GM23338 (cell line): ENCODE data around the gene FRA10AC1. TPM values are rescaled to one million over a fixed set of nuclear protein-coding genes. Genes with fewer than 3 reads are reported as not detected.

Experiments
- ATAC-seq: fragments of 200-7000 bp; cut with Tn5 transposase; 3 replicates; pipeline ENCODE4 v1.9.1; 2020
- DNase-seq: peaks from one replicate; pipeline ENCODE4 v3.0.0-alpha.2; 2015; ENCODE audit warnings: low spot score
- H2AFZ ChIP-seq: fragments of 200-600 bp; sonication (generic); 2 replicates; pipeline ENCODE4 v1.8.0; 2016; ENCODE audit warnings: antibody characterized with exemption, mild to moderate bottlenecking, moderate library complexity
- H3F3A ChIP-seq: fragments of 200-600 bp; sonication (generic); replicated peaks from 2 replicates; pipeline ENCODE4 v1.8.0; 2017; ENCODE audit warnings: antibody characterized with exemption, mixed run types, low read depth
- H3K27ac ChIP-seq: fragments of 200-600 bp; sonication (generic); 2 replicates; pipeline ENCODE4 v1.6.1; 2016; ENCODE audit warnings: low read depth
- H3K27me3 ChIP-seq: fragments of 200-600 bp; sonication (generic); 2 replicates; pipeline ENCODE4 v1.8.0; 2016; ENCODE audit warnings: mild to moderate bottlenecking, mixed run types, moderate library complexity; ENCODE audit not compliant: insufficient read depth
- H3K36me3 ChIP-seq: fragments of 200-600 bp; sonication (generic); 2 replicates; pipeline ENCODE4 v1.8.0; 2016; ENCODE audit warnings: mild to moderate bottlenecking; ENCODE audit not compliant: insufficient read depth
- H3K4me1 ChIP-seq: fragments of 200-600 bp; sonication (generic); 2 replicates; pipeline ENCODE4 v1.8.0; 2016; ENCODE audit warnings: mild to moderate bottlenecking, moderate library complexity; ENCODE audit not compliant: insufficient read depth
- H3K4me2 ChIP-seq: fragments of 200-600 bp; sonication (generic); 2 replicates; pipeline ENCODE4 v1.7.1; 2017; ENCODE audit warnings: mixed run types
- H3K4me3 ChIP-seq: fragments of 200-600 bp; sonication (generic); 2 replicates; pipeline ENCODE4 v1.6.1; 2016; ENCODE audit warnings: mixed run types
- H3K79me2 ChIP-seq: fragments of 200-600 bp; sonication (generic); replicated peaks from 2 replicates; pipeline ENCODE4 v1.8.0; 2017; ENCODE audit warnings: mild to moderate bottlenecking; ENCODE audit not compliant: insufficient read depth
- H3K9me2 ChIP-seq: fragments of 200-600 bp; sonication (generic); 2 replicates; pipeline ENCODE4 v1.8.0; 2017; ENCODE audit not compliant: insufficient read depth
- H4K20me1 ChIP-seq: fragments of 200-600 bp; sonication (generic); replicated peaks from 2 replicates; pipeline ENCODE4 v1.8.0; 2017; ENCODE audit warnings: mild to moderate bottlenecking; ENCODE audit not compliant: insufficient read depth
- H3K27ac Mint-ChIP-seq: 2 replicates; pipeline ENCODE4 v1.8.0; 2020; ENCODE audit warnings: inconsistent platforms, mild to moderate bottlenecking, moderate library complexity, mixed read lengths
- H3K27me3 Mint-ChIP-seq: 3 replicates; pipeline ENCODE4 v1.8.0; 2022; ENCODE audit warnings: low read depth, mild to moderate bottlenecking, moderate library complexity, mixed read lengths, inconsistent platforms; ENCODE audit not compliant: insufficient read depth, poor library complexity
- H3K36me3 Mint-ChIP-seq: 3 replicates; pipeline ENCODE4 v1.8.0; 2021; ENCODE audit warnings: low read depth, mild to moderate bottlenecking, inconsistent platforms, moderate library complexity, mixed read lengths
- H3K4me1 Mint-ChIP-seq: 3 replicates; pipeline ENCODE4 v1.8.0; 2020; ENCODE audit warnings: mild to moderate bottlenecking, inconsistent platforms, mixed read lengths
- H3K4me3 Mint-ChIP-seq: 3 replicates; pipeline ENCODE4 v1.8.0; 2021; ENCODE audit warnings: moderate library complexity, mild to moderate bottlenecking, inconsistent platforms, mixed read lengths
- H3K9me3 Mint-ChIP-seq: 3 replicates; pipeline ENCODE4 v1.8.0; 2020; ENCODE audit warnings: moderate library complexity, mild to moderate bottlenecking, inconsistent platforms, mixed read lengths
- CTCF ChIP-seq, 2 experiments: fragments of 200-600 bp in 1 of 2; sonication (generic) in 1 of 2; conservative IDR thresholded peaks; 2 replicates each; pipeline versions ENCODE4 v1.5.1 to v1.6.1; 2016 to 2017; ENCODE audit warnings: antibody characterized with exemption in 2 of 2, low read depth in 2 of 2, mild to moderate bottlenecking in 2 of 2, moderate library complexity in 1 of 2
- EZH2 ChIP-seq: fragments of 200-600 bp; sonication (generic); IDR thresholded peaks from one replicate; pipeline ENCODE4 v1.8.0; 2017; ENCODE audit warnings: antibody characterized with exemption, mild to moderate bottlenecking, low read depth; ENCODE audit not compliant: unreplicated experiment
- EZH2phosphoT487 ChIP-seq: fragments of 200-600 bp; sonication (generic); IDR thresholded peaks from one replicate; pipeline ENCODE4 v1.8.1; 2018; ENCODE audit warnings: antibody characterized with exemption; ENCODE audit not compliant: unreplicated experiment
- JUNB ChIP-seq: IDR thresholded peaks from one replicate; pipeline ENCODE4 v1.6.1; 2016; ENCODE audit warnings: antibody characterized with exemption; ENCODE audit not compliant: unreplicated experiment
- REST ChIP-seq: IDR thresholded peaks from one replicate; pipeline ENCODE4 v1.6.1; 2018; ENCODE audit warnings: antibody characterized with exemption; ENCODE audit not compliant: unreplicated experiment
- STAT1 ChIP-seq: IDR thresholded peaks from one replicate; pipeline ENCODE4 v1.6.1; 2016; ENCODE audit warnings: antibody characterized with exemption; ENCODE audit not compliant: unreplicated experiment
- ZNF462 ChIP-seq: fragments of 250-450 bp; sonication (Bioruptor Pico); IDR thresholded peaks from 2 replicates; pipeline ENCODE4 v1.5.0; 2020; ENCODE audit warnings: mild to moderate bottlenecking, moderate library complexity
- polyA plus RNA-seq: library from polyadenylated mRNA; unstranded; fragments of >200 nt; fragmentation: Nextera tagmentation; extraction: Ambion mirVana; gene quantifications from 2 replicates; pipeline ENCODE4 v1.2.1, GENCODE V29; 2016
- total RNA-seq: library from RNA; depleted of rRNA; stranded (reverse); fragments of >200 nt; shearing (Covaris generic); gene quantifications from 2 replicates; pipeline ENCODE4 v1.2.3, GENCODE V29; 2014

Gene FRA10AC1
- total and polyA plus RNA-seq, 2 experiments from 2014 or later, result 35.4 to 51.5 TPM

GRCh38 chr10:93639791-93640190, 62.6 kb downstream of the FRA10AC1 start (continued):
- TF ChIP-seq CTCF (conservative IDR thresholded peaks at IDR 0.05; ENCODE audit: low read depth in 2 of 2) (no peak), REST (no peak), STAT1 (no peak), JUNB (no peak), EZH2phosphoT487 (no peak), EZH2 (no peak)

GRCh38 chr10:93630625-93631557, 71.5 kb downstream of the FRA10AC1 start:
- no peaks in the 10 kb centered on the region for H3K9me3 Mint-ChIP-seq
- 0 out of 2 replicates have a peak overlapping the region, but pooled peaks have one; percentile 32 for H2AFZ ChIP-seq
- no peak overlapping the region for H3K4me3 Mint-ChIP-seq

More at GRCh38 chr10:93630625-93631557, 71.5 kb downstream of the FRA10AC1 start:
- Mint-ChIP-seq H3K36me3 (no peaks in the 10 kb centered on the region), H3K4me1 (peaks cover 14% of the 10 kb centered on the region; the same call in 2 of the 3 replicates), H3K27me3 (peaks cover 4% of the 10 kb centered on the region), H3K27ac (no peak overlapping the region)
- Histone ChIP-seq H3K4me1 (no peaks in the 10 kb centered on the region), H3K79me2 (no peaks in the 10 kb centered on the region), H3F3A (no peaks in the 10 kb centered on the region), H3K36me3 (no peaks in the 10 kb centered on the region), H3K9me2 (no peaks in the 10 kb centered on the region), H3K4me3 (no peak overlapping the region), H3K27ac (no peak overlapping the region), H4K20me1 (no peaks in the 10 kb centered on the region), H3K27me3 (no peaks in the 10 kb centered on the region), H3K4me2 (no peak overlapping the region)
- DNase-seq (no peak), ATAC-seq (no peak)
- TF ChIP-seq REST (no peak), EZH2 (no peak), EZH2phosphoT487 (no peak), ZNF462 (CRISPR knock-in tag) (no peak)
